Suppressor macrophage treated with lipopolysaccharide for 4 hours (primary cell): ENCODE results near the gene PLA2G7.
A peak's percentile ranks its signal among the peaks of the same experiment; 100 is the strongest.

ENCODE experiments used
- DNase-seq: peaks from one replicate; pipeline ENCODE4 v3.0.0-alpha.2; 2020

PLA2G7 gene

DNA sequence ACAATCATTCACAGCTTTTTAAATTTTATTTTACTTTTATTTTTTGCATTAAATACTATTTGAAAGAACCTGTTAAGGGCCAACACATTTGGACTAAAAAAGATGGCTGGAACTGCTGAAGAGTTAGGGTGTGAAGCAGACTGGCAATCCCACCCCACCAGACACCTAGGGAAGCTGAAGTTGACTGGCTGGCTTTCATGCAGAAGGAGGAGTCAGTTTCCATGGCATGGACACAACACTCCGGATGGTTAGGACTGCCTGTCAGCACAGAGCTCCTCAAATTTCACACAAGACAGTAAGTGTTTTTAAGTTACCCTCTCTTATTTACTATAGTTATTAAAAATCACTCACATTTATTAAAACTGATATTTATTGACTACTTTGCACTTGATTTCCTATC lies 11.5 kb upstream of the PLA2G7 start, which contains the start of gene ANKRD66:
Gene ANKRD66 (plus strand): TSS at position 238 of the 400 bp plus-strand sequence. CDS start 5,016 bp downstream, outside the sequence.
- DNase-seq: no peak

DNA sequence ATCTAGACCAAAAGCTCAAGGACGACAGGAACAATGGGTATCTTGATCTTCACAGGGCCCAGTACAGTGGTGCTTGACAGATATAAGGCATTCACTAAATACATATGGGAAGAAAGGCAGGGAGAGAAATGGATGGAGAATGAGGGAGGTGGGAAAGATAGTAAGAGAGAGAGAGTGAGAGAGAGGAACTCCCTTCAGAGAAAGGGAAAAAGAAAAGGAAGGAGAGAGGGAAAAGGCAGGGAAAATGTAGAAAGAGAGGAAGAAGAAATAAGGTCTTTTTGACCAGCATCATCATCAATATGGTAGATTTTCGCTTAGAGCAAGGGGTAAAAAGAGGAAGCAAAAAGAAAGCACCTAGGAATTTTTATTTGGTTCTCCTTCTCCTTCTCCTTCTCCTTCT lies 10.8 kb upstream of the PLA2G7 start:
- DNase-seq: no peak

DNA sequence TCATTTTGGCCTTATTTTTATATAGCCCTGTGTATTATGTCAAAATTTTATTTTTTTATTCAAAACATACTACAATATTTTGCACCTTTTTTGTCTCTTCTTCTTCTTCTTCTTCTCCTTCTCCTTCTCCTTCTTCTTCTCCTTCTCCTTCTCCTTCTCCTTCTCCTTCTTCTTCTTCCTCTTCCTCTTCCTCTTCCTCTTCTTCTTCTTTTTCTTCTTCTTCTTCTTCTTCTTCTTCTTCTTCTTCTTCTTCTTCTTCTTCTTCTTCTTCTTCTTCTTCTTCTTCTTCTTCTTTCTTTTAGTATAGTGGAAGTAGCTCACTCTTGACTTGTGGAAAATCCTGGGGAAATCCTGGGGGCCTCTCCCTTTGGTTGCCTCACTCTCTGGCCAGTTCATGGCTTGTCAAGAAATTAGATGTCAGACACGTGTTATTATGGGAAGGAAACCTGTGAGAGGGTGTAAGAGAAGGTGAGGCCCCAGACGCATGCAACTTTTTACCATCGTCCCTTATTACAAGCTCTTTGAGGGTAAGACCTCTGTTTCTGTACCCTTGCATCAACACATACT lies 9.1 kb upstream of the PLA2G7 start:
- DNase-seq: peak; percentile 39

DNA sequence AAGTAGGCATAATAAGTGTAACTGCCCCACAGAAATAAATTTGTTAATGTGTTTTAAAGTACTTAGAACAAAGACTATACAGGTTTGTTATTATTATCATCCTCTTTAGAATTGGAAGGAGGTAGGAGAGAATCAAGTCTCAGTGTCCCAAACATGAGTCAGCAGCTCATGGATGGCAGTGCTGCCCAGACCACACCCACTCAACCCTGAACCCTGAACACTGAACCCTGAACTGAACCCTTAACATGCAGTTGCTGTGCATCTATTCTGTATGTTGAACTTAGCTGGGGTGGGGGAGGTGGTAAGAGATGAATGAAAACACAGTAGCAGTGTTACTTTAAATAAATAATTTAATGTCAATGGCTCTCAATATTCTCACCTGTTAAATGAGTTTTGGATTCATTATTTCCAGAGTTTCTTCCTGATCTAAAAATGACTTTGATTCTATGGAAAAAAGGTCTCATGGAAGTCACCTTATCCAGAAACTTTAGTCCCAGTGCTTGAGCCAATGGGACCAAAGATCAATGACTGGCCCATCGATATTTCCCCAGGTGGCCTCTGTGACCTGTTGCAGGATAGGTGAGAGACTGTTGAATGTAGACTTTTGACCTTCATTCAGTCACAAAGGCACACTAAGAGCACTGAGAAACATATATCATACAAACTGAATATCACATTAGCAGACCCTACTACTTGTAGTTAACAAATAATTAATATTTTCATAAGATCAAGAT lies 8.4 kb upstream of the PLA2G7 start:
- DNase-seq: no peak

DNA sequence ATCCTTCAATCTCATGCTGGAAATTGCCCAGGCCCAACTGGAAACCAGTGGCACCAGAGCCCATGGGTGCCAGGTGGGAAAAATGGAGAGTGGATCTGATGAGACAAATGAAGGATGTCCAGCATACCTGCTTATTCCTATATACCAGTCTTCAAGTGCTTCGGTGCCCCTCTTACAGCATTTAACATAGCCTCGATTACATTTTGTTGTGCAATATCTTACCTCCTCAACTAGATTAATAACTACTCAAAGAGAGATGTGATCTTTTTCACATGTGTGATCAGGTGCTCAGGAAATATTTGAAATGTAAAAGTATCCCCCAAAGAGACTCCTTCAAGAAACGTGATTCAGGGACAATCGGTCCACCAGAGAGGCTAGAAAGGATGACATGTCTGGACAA lies 6.7 kb upstream of the PLA2G7 start:
- no peak for DNase-seq

DNA sequence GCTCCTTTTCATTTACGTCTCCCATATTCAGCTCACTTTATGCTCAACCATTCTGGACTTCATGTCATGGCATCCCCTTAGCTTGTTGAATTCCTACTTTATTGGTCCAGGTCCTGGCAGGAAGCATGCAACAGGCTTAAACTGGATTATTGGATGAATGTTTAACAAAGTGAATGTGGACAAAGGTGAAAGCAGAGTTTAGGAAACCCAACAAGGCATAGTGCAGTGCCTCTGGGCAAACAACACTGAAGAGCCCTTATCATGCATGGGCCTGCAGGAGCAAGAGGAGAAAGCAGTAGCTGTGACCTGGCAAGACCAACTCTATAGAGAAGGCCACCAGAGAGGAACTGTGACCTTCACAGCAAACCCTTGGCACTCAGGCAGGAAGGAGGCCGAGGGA lies 6.3 kb upstream of the PLA2G7 start:
- DNase-seq: no peak

DNA sequence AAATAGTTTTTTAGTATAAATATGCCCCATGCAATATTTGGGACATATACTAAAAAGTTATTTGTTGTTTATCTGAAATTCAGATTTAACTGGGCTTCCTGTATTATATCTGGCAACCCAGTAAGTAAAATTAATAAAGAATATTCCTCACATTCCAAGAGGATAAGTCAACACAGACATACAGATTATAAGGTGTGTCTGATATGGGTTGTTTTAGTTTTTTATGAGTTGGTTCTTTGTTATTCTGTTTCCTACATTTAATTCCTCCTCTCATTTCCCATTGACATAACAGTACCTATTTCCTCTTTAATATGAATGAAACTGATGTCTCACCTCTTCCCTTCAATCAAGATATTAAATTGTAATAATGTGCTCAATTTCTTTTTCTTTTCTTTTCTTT lies 1.7 kb upstream of the PLA2G7 start:
- no peak for DNase-seq

DNA sequence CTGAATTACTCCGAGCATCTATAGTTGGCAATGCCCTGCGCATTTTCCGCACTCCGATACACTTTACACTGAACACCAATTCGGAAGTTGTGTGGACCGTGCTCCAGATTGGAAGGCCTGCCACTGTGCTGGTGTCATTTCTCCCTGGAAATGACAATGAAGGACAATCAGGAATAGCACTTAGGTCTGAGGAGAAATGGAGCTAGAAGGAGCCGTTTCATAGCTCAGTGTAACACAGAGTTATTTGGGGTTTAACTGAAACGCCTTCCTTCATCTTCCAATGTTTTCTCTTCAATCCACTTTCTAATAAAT lies 501 bp upstream of the PLA2G7 start:
- no peak for DNase-seq

DNA sequence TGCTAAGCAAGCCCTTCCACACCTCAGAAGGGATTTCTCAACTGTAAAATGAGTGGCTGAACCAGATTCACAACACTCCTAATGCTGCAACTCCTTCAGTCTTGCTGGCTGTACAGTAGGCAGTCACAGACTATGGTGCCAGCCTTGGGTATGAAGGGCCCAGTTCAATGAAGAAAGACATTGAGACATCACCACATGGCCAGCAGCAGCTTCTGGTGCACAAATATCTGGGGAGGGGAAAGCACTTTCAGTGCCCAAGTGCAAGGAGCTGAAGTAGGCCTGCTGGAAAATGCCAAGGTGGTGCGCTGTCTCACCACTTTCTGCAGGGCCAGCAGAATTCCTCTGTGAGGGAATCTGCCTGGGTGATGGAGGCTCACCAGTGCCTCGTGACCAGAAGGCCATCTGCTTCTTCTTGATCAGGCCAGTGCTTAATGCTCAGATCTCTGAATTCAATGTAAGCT lies 1.8 kb downstream of the PLA2G7 start:
- peak; percentile 61 for DNase-seq

DNA sequence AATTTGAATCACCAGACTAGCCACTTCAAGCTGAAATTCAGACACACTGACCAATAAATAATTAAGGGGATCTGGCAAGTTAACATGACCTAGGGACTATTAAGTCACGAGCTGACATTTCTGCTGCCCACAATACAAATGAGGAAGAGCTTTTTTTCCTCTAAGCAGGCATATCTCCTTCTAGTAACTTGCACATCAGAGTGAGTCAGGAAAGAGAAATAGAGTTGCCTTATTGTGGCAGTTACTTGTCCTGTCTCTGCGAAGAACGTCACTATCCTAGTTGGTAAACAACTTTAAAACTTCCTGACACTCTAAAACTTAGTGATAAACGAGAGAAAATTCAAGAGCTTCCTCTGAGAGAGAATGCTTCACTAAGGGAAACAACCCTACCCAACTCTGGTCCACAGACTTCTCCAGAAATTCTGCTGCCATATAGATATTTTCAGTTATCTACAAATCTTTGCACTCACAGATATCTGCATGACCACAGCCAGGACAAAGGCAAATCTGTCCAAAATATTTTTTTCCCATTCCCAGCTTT lies 4.2 kb downstream of the PLA2G7 start:
- peak; percentile 94 for DNase-seq

DNA sequence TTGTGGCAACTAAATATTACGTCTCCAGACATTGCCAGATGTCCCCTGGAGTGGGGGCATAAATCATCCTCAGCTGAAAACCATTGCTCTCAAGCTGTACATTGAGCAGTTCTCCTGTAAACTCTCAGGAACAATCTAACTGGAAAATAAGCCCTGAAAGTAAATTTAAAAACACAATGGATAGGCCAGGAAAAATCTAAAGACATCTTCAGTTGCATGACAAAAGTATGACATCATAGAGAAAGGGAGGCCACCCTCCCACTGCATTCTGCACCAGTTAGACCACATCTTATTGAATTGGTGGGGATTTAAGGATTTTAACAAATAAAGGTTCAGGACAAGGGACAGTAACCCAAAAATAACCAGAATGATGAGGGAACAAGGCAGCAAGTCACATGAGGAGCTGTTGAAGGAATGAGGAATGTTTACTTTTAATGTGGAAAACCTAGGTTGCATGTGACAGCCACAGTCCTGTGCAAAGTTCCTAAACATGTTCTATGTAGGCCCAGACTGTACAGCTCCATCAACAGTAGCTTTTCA lies 5.3 kb downstream of the PLA2G7 start:
- DNase-seq: peak; percentile 33

DNA sequence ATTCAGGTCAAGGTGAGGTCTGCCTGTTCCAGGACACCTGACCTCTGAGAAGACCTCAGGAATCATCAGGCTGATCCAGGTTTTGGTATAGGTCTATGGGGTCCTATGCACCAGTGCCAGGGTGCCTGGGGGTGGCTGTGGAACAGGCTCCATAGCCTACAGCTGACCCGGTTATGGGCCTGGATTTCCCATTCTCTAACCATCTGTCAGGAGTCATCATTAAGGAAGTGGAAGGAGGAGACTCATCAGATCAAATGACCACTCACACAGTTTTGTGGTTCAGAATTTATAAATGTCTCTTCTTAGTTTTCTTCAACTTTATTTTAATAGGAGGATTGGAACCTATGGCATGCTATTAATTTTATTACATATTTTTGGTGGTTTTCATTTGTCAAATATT lies 14.8 kb downstream of the PLA2G7 start:
- peak; percentile 44 for DNase-seq

DNA sequence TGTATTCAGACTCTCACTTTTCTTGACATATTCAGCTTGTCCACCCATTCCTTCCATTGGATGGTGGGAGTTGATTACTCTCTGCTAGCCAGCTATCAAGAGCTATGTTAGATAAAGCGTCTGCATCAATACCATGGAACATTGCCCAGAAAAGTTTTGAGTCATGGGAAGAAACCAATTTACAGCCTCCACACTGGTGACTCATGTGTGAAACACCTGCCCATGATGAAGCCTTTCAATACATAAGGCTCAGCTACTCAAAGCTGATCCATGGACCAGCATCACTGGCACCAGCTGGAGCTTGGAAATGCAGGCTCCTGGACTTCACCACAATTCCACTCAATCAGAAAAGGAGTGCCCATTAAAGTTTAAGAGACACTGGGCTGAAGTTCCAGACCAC lies 16.1 kb downstream of the PLA2G7 start:
- no peak for DNase-seq

DNA sequence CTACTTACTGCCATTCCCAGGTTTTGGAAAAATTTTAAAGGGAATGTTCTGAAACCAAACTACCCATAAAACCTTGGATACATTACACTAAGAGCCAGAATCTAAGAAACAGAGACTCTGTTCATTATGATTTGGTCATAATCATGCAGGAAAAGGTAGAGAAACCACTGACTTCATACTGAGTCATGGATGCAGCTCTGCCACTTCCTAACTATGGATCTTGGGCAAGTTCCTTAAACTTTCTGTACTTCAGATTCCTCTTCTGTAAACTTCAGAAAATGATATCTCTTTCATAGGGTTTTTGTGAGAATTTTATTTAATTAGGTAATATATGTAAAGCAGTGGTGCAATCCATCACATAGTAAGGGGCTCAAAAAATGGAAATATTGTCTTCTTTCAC lies 20.0 kb downstream of the PLA2G7 start:
- peak; percentile 91 for DNase-seq

DNA sequence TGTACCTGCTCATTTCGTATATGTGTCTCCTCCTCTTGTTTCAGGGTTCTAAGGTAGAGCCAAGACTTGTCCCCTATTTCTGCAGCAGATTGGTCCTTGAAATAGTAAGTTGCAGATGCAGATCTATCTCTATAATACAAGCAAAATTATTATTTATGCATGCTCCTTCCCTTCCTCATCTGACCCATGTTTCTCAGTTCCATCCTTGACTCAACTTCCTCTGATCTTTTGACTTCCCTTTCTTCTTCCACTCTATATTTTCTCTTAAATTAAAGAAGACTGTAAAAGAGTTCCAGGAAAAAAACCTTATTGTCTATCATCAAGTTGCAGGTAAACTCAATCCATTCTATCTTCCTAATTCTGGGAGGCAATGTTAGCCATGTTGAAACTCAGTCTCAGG lies 23.7 kb downstream of the PLA2G7 start:
- DNase-seq: peak; percentile 43

DNA sequence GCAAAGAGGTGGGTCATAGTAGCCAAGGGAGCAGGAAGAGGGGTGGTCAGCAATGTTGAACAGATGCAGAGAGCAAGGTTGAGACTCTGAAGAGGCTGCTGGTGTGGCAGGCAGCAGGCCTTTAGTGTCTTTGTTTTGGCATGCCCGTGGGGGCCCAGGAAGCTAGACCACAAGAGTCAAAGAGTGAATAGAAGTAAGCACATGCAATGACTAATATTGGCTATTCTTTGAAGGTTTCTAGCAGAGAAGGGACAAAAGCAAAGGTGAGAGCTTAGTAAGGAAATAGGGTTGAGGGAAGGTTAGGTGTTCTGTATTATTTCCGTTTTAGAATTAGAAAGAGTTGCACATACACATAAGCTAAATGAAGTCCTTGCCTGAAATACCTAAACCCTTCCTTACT lies 28.7 kb downstream of the PLA2G7 start:
- no peak for DNase-seq

DNA sequence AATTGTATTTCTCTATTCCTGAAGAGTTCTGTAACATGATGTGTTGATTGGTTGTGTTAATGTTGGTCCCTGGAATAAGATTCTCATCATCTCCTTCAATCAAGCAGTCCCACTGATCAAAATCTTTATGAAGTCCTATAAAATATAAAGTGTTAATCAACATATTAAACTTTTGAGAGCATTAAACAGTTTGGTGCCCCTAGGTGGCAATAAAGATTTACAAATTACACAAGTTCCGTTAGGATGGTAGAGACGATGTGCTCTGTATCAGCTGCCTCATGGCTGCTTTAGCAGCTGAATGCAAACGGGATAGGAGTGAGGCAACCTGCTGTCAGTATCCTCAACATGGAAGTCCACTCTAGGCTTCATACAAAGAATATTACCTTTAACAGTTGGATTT lies 30.6 kb downstream of the PLA2G7 start:
- DNase-seq: peak; percentile 70

DNA sequence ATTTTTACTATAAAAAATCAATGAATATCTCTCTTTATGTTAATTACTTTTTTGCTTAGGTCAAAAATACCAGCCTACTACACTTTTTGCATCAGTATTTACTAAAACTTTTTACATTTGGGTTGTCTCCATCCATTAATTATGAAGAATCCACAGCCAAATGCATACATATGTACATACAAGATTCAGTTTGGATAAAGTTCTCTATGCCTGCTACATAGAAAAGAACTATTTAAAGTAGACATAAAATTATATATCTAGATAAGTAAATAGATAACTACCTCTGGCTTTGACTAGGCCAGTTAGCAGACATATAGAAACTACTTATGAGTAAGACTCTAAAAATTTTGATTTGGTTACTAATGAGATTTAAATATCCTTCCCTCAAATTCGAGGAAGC lies 35.2 kb downstream of the PLA2G7 start:
- no peak for DNase-seq

DNA sequence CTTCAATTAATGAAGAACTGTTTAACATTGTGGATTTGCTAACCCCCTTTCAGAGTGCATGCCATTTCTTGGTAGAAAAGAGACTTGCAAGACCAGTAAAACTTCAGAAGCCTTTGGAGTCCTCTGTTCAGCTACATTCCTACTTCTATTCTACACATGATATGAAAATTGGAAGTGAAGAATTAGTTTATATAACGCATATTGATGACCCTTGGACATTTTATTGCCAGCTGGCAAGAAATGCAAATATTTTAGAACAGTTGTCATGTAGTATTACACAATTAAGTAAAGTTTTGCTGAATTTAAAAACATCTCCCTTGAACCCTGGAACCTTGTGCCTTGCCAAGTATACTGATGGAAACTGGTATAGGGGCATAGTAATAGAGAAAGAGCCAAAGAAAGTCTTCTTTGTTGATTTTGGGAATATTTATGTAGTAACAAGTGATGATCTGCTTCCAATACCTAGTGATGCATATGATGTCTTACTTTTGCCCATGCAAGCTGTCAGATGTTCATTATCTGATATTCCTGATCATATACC lies 44.2 kb downstream of the PLA2G7 start:
- DNase-seq: no peak

DNA sequence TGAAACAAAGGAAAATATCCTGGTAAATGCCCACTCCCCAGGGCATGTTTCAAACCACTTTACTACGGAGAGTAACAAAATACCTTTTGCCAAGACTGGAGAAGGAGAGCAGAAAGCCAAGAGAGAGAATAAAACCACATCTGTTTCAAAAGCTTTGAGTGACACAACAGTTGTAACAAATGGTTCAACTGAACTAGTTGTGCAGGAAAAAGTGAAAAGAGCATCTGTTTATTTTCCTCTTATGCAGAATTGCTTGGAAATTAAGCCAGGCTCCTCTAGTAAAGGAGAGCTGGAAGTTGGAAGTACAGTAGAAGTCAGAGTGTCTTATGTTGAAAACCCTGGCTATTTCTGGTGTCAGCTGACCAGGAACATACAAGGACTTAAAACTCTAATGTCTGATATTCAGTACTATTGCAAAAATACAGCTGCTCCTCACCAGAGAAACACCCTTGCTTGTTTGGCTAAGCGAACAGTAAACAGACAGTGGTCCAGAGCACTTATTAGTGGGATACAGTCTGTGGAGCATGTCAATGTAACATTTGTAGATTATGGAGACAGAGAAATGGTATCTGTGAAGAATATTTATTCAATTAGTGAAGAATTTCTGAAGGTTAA lies 44.9 kb downstream of the PLA2G7 start:
- DNase-seq: no peak

DNA sequence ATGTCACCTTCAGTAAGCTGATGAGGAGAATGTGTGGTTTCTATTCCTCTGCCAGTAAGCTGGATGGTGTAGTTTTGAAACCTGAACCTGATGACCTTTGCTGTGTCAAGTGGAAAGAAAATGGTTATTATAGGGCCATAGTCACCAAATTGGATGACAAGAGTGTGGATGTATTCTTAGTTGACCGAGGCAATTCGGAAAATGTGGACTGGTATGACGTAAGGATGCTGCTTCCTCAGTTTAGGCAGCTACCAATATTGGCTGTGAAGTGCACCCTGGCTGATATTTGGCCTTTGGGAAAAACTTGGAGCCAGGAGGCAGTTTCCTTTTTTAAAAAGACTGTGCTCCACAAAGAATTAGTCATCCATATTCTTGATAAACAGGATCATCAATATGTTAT lies 45.5 kb downstream of the PLA2G7 start:
- DNase-seq: no peak

DNA sequence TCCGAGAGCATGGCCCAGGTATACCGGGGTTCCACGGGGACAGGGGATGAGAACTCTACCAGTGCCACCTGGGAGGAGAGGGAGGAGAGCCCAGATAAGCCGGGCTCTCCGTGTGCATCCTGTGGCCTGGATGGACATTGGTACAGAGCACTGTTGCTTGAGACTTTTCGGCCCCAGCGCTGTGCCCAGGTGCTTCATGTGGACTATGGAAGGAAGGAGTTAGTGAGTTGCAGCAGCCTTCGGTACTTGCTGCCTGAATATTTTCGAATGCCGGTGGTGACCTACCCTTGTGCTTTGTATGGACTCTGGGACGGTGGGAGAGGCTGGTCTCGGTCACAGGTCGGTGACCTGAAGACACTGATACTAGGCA lies 46.2 kb downstream of the PLA2G7 start:
- no peak for DNase-seq

DNA sequence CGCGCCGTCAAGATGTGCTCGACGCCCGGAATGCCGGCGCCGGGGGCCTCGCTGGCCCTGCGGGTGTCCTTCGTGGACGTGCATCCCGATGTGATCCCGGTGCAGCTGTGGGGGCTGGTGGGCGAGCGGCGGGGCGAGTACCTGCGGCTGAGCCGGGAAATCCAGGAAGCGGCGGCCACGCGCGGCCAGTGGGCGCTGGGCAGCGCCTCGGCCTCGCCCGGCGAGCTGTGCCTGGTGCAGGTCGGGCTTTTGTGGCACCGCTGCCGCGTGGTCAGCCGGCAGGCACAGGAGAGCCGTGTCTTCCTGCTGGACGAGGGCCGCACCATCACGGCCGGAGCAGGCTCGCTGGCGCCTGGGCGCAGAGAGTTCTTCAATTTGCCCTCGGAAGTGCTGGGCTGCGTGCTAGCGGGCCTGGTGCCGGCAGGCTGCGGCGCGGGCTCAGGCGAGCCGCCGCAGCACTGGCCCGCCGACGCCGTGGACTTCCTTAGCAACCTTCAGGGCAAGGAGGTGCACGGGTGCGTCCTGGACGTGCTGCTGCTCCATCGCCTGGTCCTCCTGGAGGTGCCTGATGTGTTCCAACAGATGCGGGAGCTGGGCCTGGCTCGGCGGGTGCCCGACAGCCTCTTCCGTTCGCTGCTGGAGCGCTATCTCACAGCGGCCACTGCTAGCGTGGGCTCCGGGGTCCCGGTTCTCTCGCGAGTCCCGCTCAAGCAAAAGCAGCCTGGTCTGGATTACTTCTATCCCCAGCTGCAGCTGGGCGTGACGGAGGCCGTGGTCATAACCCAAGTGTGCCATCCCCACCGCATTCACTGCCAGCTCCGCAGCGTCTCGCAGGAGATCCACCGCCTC lies 46.8 kb downstream of the PLA2G7 start:
- no peak for DNase-seq
